Calu3 (cell line): ENCODE results near the gene BACH1. TPM values are rescaled to one million over a fixed set of nuclear protein-coding genes. Genes with fewer than 3 reads are reported as not detected.
"Not testable (repeated sequence)": the region's sequence is repeated elsewhere in the genome, so short reads cannot be mapped to it uniquely, and the experiment has no call there.

ENCODE experiments used
- BruUV-seq: library from RNA; stranded (reverse); fragments of 400-500 nt; replicated peaks from 2 replicates; lab custom pipeline; 2021; lab: Mats Ljungman, UMichigan
- CTCF ChIA-PET: fragments of 300-600 bp; sonication (Branson Sonifier 250); formaldehyde crosslinking; loops from one replicate; lab custom pipeline; 2022; ENCODE audit warnings: antibody characterized with exemption; lab: Charles Lee
- DNase-seq: peaks from one replicate; pipeline ENCODE4 v3.0.0; 2022
- H3K27ac Mint-ChIP-seq: one replicate; pipeline ENCODE4 v1.8.0; 2022; ENCODE audit warnings: mixed read lengths; ENCODE audit not compliant: unreplicated experiment
- H3K27me3 Mint-ChIP-seq: one replicate; pipeline ENCODE4 v1.8.0; 2022; ENCODE audit warnings: mixed read lengths; ENCODE audit not compliant: unreplicated experiment
- H3K36me3 Mint-ChIP-seq: one replicate; pipeline ENCODE4 v1.8.0; 2022; ENCODE audit warnings: mild to moderate bottlenecking, moderate library complexity, mixed read lengths; ENCODE audit not compliant: insufficient read depth, unreplicated experiment
- H3K4me1 Mint-ChIP-seq: one replicate; pipeline ENCODE4 v1.8.0; 2022; ENCODE audit warnings: mild to moderate bottlenecking, low read depth, mixed read lengths; ENCODE audit not compliant: unreplicated experiment
- H3K4me3 Mint-ChIP-seq: one replicate; pipeline ENCODE4 v1.8.0; 2022; ENCODE audit warnings: mild to moderate bottlenecking, low read depth, moderate library complexity, mixed read lengths; ENCODE audit not compliant: unreplicated experiment
- H3K9me3 Mint-ChIP-seq: one replicate; pipeline ENCODE4 v1.8.0; 2022; ENCODE audit warnings: low read depth, mixed read lengths; ENCODE audit not compliant: unreplicated experiment
- intact Hi-C: fragments of 100-400 bp; cut with micrococcal nuclease; formaldehyde crosslinking; loops from one replicate; pipeline ENCODE4 v1.10.0; 2022; ENCODE audit not compliant: unreplicated experiment
- total RNA-seq: library from RNA; stranded (reverse); gene quantifications from 2 replicates; pipeline ENCODE4 v1.2.3, GENCODE V29; 2022
- TF ChIP-seq, protein P1 (sequence below): fragments of 200-600 bp; IDR thresholded peaks from one replicate; pipeline ENCODE4 v1.8.0; 2022; ENCODE audit warnings: antibody characterized with exemption; ENCODE audit not compliant: unreplicated experiment

The BACH1 gene
- total RNA-seq, 1 experiment from 2014 or later = 80.2 TPM

DNA sequence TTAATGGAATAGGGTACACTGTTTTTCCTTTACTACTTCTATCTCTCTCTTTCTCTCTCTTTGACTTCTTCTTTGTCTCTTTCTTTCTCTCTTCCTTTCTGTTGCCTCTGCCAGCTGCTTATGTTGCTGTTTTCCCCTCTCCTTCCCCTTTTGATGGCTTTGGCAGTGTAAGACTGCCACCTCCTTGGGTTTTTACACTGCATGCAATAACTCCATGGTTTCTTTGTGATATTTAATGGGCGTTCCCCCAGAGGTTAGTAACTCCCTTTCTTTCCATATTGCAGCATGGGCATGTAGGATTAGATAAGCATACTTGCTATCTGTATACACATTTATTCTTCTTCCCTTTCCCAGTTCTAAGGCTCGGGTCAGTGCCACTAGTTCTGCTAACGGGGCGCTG, 58.1 kb downstream of the BACH1 start:
- H3K4me1 Mint-ChIP-seq, H3K27me3 Mint-ChIP-seq, H3K4me3 Mint-ChIP-seq, intact Hi-C loops, H3K27ac Mint-ChIP-seq, BruUV-seq, CTCF ChIA-PET, DNase-seq, H3K9me3 Mint-ChIP-seq, H3K36me3 Mint-ChIP-seq: not testable (repeated sequence)

DNA sequence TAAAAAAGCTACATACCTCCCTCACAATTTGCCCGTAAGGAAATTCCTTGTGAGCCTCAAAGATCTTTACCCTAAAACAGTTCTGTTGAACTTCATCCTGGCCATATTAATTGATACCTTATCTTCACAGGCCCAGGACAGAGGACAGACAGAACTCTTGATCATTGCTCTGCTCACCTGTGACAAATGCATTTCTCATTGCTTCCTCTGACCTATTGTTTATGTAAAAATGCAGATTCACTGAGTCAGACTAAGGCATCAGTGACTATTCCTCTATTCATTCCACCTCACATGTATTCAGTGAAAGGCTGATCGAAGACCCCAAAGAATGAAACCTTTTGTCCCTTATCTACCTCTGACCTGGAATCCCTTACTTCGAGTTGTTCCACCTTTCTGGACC, 61.0 kb downstream of the BACH1 start:
- CTCF ChIA-PET = no interaction called here
- TF ChIP-seq, protein P1, sequence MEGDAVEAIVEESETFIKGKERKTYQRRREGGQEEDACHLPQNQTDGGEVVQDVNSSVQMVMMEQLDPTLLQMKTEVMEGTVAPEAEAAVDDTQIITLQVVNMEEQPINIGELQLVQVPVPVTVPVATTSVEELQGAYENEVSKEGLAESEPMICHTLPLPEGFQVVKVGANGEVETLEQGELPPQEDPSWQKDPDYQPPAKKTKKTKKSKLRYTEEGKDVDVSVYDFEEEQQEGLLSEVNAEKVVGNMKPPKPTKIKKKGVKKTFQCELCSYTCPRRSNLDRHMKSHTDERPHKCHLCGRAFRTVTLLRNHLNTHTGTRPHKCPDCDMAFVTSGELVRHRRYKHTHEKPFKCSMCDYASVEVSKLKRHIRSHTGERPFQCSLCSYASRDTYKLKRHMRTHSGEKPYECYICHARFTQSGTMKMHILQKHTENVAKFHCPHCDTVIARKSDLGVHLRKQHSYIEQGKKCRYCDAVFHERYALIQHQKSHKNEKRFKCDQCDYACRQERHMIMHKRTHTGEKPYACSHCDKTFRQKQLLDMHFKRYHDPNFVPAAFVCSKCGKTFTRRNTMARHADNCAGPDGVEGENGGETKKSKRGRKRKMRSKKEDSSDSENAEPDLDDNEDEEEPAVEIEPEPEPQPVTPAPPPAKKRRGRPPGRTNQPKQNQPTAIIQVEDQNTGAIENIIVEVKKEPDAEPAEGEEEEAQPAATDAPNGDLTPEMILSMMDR = no peak
- BruUV-seq = no TSS peak
- no peak for DNase-seq
- H3K9me3 Mint-ChIP-seq = peaks cover 1% of the 10 kb centered on the region
- no peaks in the 10 kb centered on the region for H3K4me1 Mint-ChIP-seq
- intact Hi-C loops = loop anchor here (10.0 kb wide), 1 partner anchor 485 kb away; no protein-coding TSS in a partner anchor
- H3K36me3 Mint-ChIP-seq = no peaks in the 10 kb centered on the region
- H3K4me3 Mint-ChIP-seq = no peak overlapping the region
- no peak overlapping the region for H3K27ac Mint-ChIP-seq
- H3K27me3 Mint-ChIP-seq = no peaks in the 10 kb centered on the region

DNA sequence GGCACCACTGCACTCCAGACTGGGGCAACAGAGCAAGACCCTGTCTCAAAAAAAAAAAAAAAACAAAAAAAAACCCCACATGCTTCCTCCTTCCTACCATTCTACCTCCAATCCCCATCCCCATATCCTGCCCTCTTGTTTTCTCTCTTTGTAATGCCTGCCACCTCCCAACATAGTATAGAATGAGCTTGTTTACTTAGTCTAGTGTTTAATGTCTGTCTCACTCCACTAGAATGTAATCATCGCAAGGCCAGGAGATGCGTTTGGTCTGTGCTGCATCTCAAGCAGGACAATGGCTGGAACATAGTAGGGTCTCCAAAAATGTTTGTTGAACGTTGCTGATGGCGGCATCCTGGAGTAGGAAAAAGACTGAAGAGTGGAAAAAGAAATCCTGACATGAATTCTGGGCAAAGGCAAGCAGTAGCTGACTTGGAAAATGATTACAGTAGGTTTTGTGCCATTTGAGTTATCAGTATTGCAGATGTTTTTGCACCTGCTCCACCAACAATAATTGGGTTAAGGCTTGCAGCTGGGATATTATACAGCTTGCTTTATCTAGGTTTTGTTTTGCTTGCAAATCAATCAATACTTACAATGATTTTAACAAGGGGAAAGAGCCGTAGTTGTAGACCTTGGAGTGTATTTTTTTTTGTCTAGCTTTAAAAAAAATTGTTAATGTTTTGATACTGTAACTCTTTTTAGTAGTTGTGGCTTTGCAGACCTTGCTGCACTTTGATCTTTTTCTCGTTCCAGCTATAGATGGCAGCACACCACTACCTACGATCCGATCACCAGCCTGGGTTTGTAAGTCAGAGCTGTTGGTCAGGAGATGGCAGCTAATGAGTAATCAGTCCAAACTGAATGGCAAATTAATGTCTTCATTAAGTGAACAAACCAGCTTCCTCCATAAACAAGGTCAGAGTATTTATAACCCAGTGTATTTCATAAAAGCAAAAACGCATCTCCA, 62.4 kb downstream of the BACH1 start:
- intact Hi-C loops = loop anchor here (10.0 kb wide), 1 partner anchor 484 kb away; no protein-coding TSS in a partner anchor
- TF ChIP-seq, protein P1 = no peak
- no peaks in the 10 kb centered on the region for H3K27me3 Mint-ChIP-seq
- no peaks in the 10 kb centered on the region for H3K36me3 Mint-ChIP-seq
- CTCF ChIA-PET = interaction anchor here (0.7 to 1.0 kb wide), 3 partner anchors 13 to 270 kb away, joined by 3 to 5 read pairs (median 4); no protein-coding TSS in a partner anchor
- no peak overlapping the region for H3K4me3 Mint-ChIP-seq
- H3K4me1 Mint-ChIP-seq = no peaks in the 10 kb centered on the region
- H3K9me3 Mint-ChIP-seq = no peaks in the 10 kb centered on the region
- no TSS peak for BruUV-seq
- no peak overlapping the region for H3K27ac Mint-ChIP-seq
- DNase-seq = peak; percentile 12

DNA sequence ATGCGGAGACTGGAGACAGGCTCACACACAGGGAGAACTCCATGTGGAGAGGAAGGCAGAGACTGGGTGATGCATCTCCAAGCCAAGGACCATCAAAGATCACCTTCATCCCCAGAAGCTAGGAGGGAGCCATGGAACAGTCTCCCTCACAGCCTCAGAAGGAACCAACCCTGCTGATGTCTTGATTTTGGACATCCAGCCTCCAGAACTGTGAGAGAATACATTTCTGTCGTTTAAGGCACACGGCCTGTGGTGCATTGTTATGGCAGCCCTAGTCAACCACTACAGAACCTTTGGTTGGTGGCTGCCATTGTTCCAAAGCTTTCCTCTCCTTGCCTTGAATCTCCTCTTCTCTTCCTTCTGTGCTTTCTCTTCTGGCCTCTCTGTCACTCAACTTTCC, 64.0 kb downstream of the BACH1 start:
- Mint-ChIP-seq H3K9me3 (no peaks in the 10 kb centered on the region), H3K4me1 (no peaks in the 10 kb centered on the region), H3K27me3 (no peaks in the 10 kb centered on the region), H3K27ac (no peak overlapping the region), H3K4me3 (no peak overlapping the region), H3K36me3 (no peaks in the 10 kb centered on the region)
- TF ChIP-seq, protein P1 = no peak
- BruUV-seq = no TSS peak
- no peak for DNase-seq
- intact Hi-C loops = loop anchor here (10.0 kb wide), 1 partner anchor 482 kb away; no protein-coding TSS in a partner anchor
- CTCF ChIA-PET = no interaction called here
